Activated CD4-positive, alpha-beta memory T cell treated with anti-CD3 and anti-CD28 coated beads for 36 hours (primary cell): ENCODE measurements around the gene ACTRT3. TPM values are rescaled to one million over a fixed set of nuclear protein-coding genes. Genes with fewer than 3 reads are reported as not detected.
"Not testable (repeated sequence)": the region's sequence is repeated elsewhere in the genome, so short reads cannot be mapped to it uniquely, and the experiment has no call there.

Source experiments
- CTCF ChIA-PET: fragments of 350-600 bp; sonication (Branson Sonifier 250); formaldehyde crosslinking; loops from one replicate; lab custom pipeline; 2021; ENCODE audit warnings: antibody characterized with exemption, inconsistent platforms; lab: Charles Lee
- POLR2A ChIA-PET: fragments of 350-600 bp; sonication (Branson Sonifier 250); formaldehyde crosslinking; loops from one replicate; lab custom pipeline; 2021; ENCODE audit warnings: antibody characterized with exemption; lab: Charles Lee
- DNase-seq: peaks from one replicate; pipeline ENCODE4 v3.0.0-alpha.2; 2020
- H3K27ac Mint-ChIP-seq: one replicate; pipeline ENCODE4 v1.8.0; 2021; ENCODE audit warnings: mixed read lengths
- H3K27me3 Mint-ChIP-seq: one replicate; pipeline ENCODE4 v1.8.0; 2021; ENCODE audit warnings: mixed read lengths
- H3K36me3 Mint-ChIP-seq: one replicate; pipeline ENCODE4 v1.8.0; 2021; ENCODE audit warnings: mixed read lengths
- H3K4me1 Mint-ChIP-seq: one replicate; pipeline ENCODE4 v1.8.0; 2021; ENCODE audit warnings: low read depth, mixed read lengths
- H3K4me3 Mint-ChIP-seq: one replicate; pipeline ENCODE4 v1.8.0; 2021; ENCODE audit warnings: mild to moderate bottlenecking, mixed read lengths
- H3K9me3 Mint-ChIP-seq: one replicate; pipeline ENCODE4 v1.8.0; 2021; ENCODE audit warnings: mixed read lengths
- intact Hi-C: fragments of 100-400 bp; cut with micrococcal nuclease; formaldehyde crosslinking; loops from one replicate; pipeline ENCODE4 v1.15.1; 2023
- total RNA-seq, 2 experiments: library from RNA; stranded (reverse); gene quantifications; one replicate each; pipeline ENCODE4 v1.2.3, GENCODE V29; 2021

ACTRT3 gene
- total RNA-seq, 2 experiments from 2014 or later, result 0.76 to 1.0 TPM

DNA sequence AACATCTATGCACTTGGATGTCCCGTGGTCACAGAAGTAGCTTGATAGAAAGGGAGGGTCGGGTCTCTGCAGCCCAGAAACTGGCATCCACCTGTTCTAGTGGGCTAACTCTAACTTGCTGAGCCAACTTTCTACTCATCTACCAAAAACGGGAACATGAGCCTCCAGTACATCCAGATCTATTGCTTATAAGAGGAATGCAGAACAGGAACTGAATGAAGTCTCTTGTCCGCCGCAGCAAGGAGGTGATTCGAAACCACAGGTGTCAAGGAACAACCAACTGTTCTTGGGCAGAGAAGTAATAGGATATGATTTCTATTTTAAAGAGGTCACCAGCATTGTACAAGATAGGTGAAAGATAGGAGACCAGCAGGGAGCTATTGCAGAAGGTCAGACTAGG lies 22.4 kb downstream of the ACTRT3 start:
- intact Hi-C loops, result loop anchor here (2.0 to 10.0 kb wide), 2 partner anchors 82 to 182 kb away; no protein-coding TSS in a partner anchor
- H3K27ac Mint-ChIP-seq, result no peak overlapping the region
- H3K9me3 Mint-ChIP-seq, result no peaks in the 10 kb centered on the region
- peaks cover 20% of the 10 kb centered on the region for H3K27me3 Mint-ChIP-seq
- H3K4me1 Mint-ChIP-seq, result peaks cover 11% of the 10 kb centered on the region
- no peaks in the 10 kb centered on the region for H3K36me3 Mint-ChIP-seq
- H3K4me3 Mint-ChIP-seq, result no peak overlapping the region
- POLR2A ChIA-PET, result no interaction called here
- CTCF ChIA-PET, result no interaction called here
- DNase-seq, result no peak

DNA sequence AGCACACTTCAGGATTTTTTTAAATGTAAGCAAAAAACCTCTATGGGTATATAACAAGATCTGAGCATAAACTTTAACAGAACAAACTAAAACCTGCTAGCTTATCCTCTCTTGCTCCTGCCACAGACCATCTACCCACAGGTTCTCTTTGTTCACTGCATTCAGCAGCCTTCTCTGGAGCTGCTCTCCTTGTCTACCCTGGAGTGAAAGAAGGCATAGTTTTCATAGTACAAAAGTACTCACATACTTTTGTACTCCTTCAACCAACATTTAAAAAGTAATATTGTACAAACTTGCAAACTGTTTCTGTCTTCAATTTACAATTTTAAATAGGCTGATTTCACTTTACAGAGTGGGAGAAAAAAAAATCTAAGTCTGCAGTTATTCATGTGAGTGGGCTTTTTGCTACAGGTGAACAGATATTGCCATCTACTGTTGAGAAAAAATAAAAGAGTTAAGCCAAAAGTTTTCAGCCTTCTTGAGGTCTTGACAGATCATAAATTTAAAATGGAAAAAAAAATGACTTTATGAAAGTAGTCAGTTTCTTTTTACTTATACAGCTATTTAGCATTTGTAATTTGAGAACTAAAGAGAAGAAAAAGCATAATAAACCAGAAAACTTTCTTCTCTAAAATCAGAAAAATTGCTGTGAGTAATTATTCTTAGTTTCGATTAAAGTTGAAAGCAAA lies 24.9 kb downstream of the ACTRT3 start:
- CTCF ChIA-PET, result interaction anchor here (0.6 to 1.9 kb wide), 8 partner anchors 18 to 880 kb away, joined by 3 to 9 read pairs (median 3); no protein-coding TSS in a partner anchor
- DNase-seq, result no peak
- H3K4me3 Mint-ChIP-seq, result no peak overlapping the region
- H3K9me3 Mint-ChIP-seq, result no peaks in the 10 kb centered on the region
- POLR2A ChIA-PET, result no interaction called here
- intact Hi-C loops, result loop anchor here (2.0 to 10.0 kb wide), 3 partner anchors 180 to 596 kb away; no protein-coding TSS in a partner anchor
- peaks cover 19% of the 10 kb centered on the region for H3K27me3 Mint-ChIP-seq
- no peak overlapping the region for H3K27ac Mint-ChIP-seq
- peaks cover 11% of the 10 kb centered on the region for H3K4me1 Mint-ChIP-seq
- no peaks in the 10 kb centered on the region for H3K36me3 Mint-ChIP-seq

DNA sequence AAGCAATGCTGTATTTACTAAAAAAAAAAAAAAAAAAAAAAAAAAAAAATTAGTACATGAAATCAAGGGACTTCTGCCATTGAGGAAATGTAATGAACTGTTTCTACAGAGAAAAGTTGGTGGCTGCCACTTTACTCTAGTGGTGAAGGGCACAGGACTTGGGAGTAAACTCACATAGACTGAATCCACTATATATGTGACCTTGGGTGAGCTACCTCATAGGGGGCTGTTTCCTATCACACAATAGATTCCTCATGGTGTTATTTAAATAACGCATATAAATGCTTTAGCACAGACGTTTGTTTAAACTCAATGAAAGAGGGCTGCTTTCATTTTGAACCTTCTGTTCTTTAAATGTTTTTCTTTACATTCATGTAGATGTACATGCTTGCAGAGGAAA lies 30.3 kb downstream of the ACTRT3 start:
- Mint-ChIP-seq H3K27ac (no peak overlapping the region), H3K36me3 (peaks cover 2% of the 10 kb centered on the region), H3K9me3 (peaks cover 25% of the 10 kb centered on the region), H3K4me1 (no peaks in the 10 kb centered on the region), H3K27me3 (peaks cover 6% of the 10 kb centered on the region), H3K4me3 (no peak overlapping the region)
- intact Hi-C loops, result no loop called here
- CTCF ChIA-PET, result no interaction called here
- POLR2A ChIA-PET, result no interaction called here
- no peak for DNase-seq

DNA sequence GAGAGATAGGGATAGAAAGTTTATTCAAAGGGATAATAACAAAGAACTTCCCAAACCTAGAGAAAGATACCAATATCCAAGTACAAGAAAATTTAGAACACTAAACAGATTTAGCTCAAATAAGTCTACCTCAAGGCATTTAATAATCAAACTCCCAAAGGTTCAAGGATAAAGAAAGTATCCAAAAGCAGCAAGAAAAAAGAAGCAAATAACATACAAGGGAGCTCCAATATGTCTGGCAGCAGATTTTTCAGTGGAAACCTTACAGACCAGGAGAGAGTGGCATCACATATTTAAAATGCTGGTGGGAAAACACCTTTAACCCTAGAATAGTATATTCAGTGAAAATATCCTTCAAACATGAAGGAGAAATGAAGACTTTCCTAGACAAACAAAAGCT lies 37.5 kb downstream of the ACTRT3 start:
- H3K4me3 Mint-ChIP-seq, H3K27ac Mint-ChIP-seq, POLR2A ChIA-PET, DNase-seq, CTCF ChIA-PET, H3K4me1 Mint-ChIP-seq, H3K36me3 Mint-ChIP-seq, intact Hi-C loops: not testable (repeated sequence)
- peaks cover 33% of the 10 kb centered on the region for H3K9me3 Mint-ChIP-seq
- peaks cover 37% of the 10 kb centered on the region for H3K27me3 Mint-ChIP-seq

DNA sequence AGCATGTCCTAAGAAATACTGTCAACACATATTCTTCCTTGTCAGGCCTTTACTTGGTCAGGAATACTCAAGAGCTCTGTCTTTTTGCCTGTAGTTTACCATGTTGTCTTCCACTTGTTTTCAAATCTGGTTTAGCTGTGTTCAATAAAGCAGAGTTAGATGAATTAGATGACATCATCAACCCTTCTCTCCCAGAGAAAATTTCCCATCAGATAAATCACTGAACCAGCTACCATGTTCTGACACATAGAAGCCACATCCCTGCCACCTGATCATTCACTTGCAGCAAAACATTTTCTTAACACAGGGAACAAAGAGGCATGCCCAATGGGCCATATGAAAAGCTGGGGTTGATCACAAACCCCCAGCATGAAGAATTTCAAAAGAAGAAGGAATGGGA lies 46.6 kb downstream of the ACTRT3 start:
- Mint-ChIP-seq H3K27ac (no peak overlapping the region), H3K27me3 (peaks cover 17% of the 10 kb centered on the region), H3K4me3 (no peak overlapping the region), H3K9me3 (peaks cover 3% of the 10 kb centered on the region), H3K36me3 (no peaks in the 10 kb centered on the region), H3K4me1 (no peaks in the 10 kb centered on the region)
- intact Hi-C loops, result no loop called here
- ChIA-PET CTCF (no interaction called here), POLR2A (no interaction called here)
- no peak for DNase-seq

DNA sequence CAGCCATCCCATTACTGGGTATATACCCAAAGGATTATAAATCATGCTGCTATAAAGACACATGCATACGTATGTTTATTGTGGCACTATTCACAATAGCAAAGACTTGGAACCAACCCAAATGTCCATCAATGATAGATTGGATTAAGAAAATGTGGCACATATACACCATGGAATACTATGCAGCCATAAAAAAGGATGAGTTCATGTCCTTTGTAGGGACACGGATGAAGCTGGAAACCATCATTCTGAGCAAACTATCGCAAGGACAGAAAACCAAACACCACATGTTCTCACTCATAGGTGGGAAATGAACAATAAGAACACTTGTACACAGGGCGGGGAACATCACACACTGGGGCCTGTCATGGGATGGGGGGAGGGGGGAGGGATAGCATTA lies 50.9 kb downstream of the ACTRT3 start:
- CTCF ChIA-PET, H3K9me3 Mint-ChIP-seq, H3K4me3 Mint-ChIP-seq, H3K27ac Mint-ChIP-seq, H3K36me3 Mint-ChIP-seq, DNase-seq, POLR2A ChIA-PET, intact Hi-C loops, H3K4me1 Mint-ChIP-seq: not testable (repeated sequence)
- peaks cover 27% of the 10 kb centered on the region for H3K27me3 Mint-ChIP-seq

Other genes with a start within 250 kb of the ACTRT3 start
- gene MECOM, start 105.8 kb downstream of the ACTRT3 start, total RNA-seq, result not detected
- gene TERC, start 4.5 kb downstream of the ACTRT3 start, total RNA-seq, result 10 to 100 TPM; 11.5 to 19.2 TPM
- gene MYNN, start 3.8 kb upstream of the ACTRT3 start, total RNA-seq, result 10 to 100 TPM; 12.8 to 14.0 TPM
- under 1 TPM in 1 of 2 experiments, not detected in 1; 0.14 TPM for gene LRRIQ4, start 43.3 kb upstream of the ACTRT3 start, total RNA-seq
- 1 to 10 TPM; 2.8 to 2.9 TPM for gene LRRC34, start 43.3 kb upstream of the ACTRT3 start, total RNA-seq
- gene LRRC31, start 100.4 kb upstream of the ACTRT3 start, total RNA-seq, result not detected
- gene SAMD7, start 142.0 kb upstream of the ACTRT3 start, total RNA-seq, result not detected
- gene SEC62, start 197.2 kb upstream of the ACTRT3 start, total RNA-seq, result 10 to 100 TPM; 59.7 to 60.7 TPM